HG03025 (cell line): Measurements from ENCODE around the gene POLR2J.
"Not testable (repeated sequence)": the region's sequence is repeated elsewhere in the genome, so short reads cannot be mapped to it uniquely, and the experiment has no call there.

Experiments used
- ATAC-seq: cut with Tn5 transposase; IDR thresholded peaks from one replicate; pipeline ENCODE4 v1.9.1; 2021; ENCODE audit warnings: mild to moderate bottlenecking, moderate library complexity; ENCODE audit not compliant: unreplicated experiment, low FRiP score

Gene POLR2J

DNA sequence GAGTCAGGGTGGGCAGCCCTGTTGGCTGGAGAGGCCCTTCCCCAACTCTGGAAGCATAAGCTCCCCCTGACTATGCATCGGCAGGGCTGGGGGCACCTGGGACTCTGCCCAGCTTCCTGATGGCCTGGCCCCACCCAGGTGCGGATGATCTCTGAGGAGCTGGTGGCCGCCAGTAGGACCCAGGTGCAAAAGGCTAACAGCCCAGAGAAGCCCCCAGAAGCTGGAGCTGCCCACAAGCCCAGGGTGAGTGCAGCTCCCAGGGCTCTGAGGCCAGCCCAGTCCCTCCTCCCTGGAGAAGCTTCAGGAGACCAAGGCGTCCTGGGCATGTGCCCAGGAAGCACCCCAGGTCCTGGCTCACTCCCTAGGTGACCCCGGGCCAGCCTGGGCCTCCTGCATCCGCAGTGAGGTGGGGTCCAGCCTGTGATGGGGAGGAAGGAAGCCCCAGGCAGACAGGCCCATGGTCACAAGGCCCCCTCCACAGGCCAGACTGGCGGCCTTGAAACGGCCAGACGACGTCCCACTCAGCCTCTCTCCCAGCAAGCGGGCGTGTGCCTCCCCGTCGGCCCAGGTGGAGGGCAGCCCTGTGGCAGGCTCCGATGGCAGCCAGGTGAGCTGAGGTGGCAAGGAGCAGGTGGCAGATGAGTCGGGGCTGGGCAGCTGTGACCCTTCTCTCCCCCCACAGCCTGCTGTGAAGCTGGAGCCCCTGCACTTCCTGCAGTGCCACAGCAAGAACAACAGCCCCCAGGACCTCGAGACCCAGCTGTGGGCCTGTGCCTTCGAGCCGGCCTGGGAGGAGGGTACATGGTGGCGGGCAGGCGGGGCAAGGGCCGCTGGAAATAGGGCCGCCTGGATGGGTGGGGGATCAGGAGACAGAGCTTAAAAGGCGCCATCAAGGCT is 10.9 kb downstream of the POLR2J start:
- no peak for ATAC-seq

DNA sequence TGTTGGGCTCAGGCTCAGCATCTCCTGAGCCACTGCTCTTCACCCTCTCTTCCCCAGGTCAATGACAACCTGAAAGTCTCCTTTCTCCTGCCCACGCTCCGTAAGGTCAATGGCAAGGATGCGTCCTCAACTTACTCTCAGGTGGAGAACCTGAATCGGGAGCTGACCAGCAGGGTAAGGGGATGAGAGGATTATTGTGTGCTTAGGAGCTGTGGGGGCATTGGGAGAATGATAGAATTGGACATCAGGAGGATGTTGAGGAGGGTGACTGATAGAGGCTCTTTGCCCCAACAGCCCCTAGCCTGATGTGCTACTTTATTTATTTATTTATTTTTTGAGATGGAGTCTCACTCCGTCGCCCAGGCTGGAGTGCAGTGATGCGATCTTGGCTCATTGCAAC is 12.6 kb downstream of the POLR2J start:
- ATAC-seq, result no peak

DNA sequence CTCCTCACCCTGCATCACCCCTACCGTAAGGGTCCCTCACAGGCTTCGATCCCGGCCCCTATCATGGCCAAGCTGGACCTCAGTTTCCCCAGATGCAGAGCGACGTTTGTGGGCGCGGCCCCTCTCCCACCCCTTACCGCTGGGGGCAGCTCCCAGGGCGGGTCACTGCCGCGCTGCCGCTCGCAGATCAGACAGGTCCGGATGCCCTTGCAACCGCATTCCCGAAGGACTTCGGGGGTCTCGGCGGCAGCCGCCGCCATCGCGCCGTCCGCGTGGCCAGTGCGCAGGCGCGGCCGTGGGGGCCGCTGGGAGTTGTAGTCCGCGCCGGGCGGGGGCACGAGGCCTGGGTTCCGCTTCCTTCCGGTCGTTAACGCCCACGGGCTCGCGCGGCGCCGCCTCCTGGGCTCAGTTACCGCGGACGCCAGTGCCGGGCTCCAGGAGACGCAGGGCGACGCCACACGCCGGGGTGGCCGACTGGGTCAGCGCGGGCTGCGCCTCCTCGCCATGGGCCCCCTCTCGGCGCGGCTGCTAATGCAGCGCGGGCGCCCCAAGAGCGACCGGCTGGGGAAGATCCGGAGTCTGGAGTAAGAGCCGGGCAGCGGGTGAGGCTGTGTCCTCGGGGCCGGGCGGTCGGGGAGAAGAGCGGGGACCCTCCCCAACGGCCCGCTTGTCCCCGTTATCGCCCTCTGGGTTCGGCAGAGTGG is 14.0 kb downstream of the POLR2J start, which contains the start of the genes ALKBH4 and LRWD1:
ALKBH4 (minus strand) TSS at position 287 of the 704 bp plus-strand sequence; CDS start at position 260, 27 bp downstream.
LRWD1 (plus strand) TSS at position 408 of the 704 bp plus-strand sequence; CDS start at position 505, 97 bp downstream.
- ATAC-seq, result peak; percentile 65

DNA sequence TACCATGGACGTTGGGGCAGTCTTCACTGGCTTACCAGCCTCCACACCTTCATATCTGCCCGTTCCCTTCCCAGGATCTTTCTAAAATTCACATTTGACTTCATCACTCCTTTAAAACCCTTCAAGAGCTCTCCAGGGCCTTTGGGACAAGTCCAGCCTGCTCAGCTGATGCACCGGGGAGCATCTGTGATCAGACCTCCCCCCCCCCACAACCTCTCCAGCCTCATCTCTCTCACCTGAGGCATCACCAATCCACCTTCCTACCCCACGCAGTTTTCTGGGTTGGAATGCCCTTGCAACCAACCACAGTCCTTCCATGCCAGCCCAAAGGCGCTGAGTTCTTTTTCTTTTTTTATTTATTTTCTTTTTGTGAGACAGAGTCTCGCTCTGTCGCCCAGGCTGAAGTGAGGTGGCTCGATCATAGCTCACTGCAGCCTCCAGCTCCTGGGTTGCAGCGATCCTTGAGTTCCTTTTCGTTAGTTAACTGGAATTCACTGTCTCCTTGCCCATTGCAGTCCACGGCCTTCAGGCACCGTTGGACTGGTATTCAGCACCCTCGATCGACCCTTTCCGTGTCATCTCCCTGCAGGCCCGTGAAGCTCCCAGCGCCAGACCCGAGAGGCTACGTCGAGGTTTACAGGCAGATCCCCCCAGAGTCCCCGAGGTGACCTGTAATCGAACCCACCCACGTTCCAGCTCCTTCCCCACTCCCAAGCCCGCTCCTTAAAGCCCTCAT is 14.7 kb downstream of the POLR2J start:
- peak; percentile 1 for ATAC-seq

DNA sequence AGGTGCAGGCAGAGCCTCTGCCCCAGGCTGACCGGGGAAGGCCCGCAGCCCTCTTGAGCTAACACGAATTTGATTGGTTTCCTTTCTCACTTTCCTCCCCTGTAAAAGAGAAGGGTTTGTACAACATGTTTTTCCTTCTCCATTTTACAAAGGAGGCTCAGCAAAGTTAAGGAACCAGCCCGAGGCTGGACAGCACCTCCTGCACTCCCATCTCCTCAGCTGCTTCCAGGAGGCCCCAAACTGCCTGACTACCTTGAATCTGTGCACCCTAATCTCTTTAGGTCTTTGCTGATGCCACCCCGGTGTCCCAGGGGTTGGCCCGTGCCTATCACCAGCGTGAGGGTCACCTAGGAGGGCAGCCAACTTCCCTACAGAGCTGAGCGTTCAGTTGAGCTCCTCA is 18.3 kb downstream of the POLR2J start:
- no peak for ATAC-seq

DNA sequence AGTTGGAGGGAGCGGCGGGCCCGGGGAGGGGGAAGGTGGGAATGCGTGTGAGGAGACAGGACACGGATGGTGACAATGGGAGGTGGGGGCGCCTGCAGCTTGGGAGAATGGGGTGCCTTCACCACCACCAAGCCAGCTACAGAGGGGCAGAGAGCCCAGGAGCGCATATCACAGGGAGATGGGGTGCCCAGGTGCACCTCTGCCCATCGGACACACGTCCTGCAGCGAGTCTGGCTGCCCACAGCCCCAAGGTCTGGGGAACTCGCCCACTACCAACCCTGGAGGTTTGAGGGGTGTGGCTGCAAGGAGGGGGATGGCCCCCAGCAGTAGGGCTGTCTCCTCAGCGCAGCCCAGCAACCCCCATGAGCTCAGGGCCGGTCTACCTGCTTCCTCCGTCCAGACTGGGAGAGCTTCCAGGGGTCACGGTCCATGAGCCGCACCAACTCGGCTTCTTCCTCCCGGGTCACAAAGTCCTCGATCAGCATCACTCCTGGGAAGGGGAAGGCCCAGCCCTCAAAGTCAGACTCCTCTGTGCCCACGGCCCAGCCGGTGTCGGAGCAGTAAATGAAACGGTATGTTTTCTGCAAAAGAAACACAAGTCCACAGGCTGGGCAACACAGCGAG is 19.4 kb downstream of the POLR2J start:
- no peak for ATAC-seq

DNA sequence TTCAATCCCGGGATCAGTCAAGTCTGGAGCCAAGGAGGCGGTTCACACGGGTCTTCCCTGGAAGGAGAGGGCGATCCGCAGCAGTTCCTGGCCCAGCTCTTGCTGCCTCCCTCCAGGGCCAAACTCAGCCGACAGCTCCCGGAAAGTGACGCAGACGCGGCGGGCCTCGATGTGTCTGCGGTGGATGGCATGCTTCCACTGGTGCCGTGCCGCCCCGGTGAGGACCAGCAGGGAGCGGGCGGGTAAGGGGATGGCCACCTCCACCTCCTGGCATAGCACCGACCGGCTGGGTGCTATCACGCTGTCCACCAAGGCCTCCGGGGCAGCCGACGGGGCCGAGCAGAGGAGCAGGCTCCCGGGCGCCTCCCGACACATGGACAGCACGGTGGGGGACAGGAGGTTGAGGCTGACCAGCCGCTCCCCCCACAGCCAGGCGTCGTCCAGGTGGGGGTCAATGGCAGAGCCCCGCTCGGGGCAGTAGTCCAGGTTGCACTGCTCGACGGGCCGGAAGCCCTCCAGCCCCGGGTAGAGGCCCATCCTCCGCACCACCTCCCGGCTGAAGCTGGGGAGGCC is 21.3 kb downstream of the POLR2J start:
- ATAC-seq, result no peak

DNA sequence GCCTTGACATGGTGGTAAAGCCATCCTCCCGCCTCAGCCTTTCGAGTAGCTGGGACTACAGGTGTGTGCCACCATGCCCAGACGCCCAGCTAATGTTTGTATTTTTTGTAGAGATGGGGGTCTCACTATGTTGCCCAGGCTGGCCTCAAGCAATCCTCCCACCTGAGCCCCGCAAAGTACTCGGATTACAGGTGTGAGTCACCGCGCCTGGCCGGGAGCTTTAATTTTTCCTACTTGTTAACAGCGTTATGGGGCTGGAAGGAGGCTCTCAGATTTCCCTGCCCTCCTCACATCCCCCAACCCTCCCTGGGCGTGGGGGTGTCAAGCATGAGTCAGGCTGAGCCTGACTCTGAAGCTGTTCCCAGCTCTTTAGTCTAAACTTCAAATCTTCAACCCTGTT is 22.4 kb downstream of the POLR2J start:
- ATAC-seq, result no peak

DNA sequence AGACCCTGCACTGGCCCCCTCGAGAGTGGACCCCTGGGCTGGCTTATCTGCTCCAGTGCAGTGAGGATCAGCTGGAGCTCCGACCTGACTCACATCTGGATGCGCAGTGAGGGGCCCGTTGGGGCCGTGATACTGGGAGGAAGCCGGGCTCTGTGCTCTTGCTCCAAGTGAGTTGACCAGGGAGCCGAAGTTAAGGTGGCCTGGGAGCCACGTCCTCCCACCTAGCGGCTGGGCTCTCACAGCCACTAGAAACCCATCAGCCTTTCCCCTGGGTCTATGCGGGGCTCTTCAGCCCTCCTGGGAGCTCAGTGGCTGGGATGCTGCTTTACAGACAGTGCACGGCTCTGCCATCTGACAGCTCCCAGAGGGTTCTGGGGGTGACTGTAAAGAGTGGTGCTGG is 23.1 kb downstream of the POLR2J start:
- ATAC-seq, result no peak

DNA sequence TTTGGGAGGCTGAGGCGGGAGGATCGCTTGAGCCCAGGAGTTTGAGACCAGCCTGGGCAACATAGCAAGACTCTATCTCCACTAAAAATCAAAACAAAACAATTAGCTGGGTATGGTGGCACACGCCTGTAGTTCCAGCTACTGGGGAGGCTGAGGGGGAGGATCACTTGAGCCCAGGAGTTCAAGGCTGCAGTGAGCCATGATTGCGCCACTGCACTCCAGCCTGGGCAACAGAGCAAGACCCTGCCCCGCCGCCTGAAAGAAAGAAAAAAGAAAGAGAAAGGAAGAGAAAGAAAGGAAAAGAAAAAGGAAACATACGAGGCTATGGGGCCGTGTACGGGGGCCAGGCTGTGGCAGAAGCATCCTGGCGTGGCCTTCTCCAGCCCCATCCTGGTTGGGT is 23.8 kb downstream of the POLR2J start:
- not testable (repeated sequence) for ATAC-seq

DNA sequence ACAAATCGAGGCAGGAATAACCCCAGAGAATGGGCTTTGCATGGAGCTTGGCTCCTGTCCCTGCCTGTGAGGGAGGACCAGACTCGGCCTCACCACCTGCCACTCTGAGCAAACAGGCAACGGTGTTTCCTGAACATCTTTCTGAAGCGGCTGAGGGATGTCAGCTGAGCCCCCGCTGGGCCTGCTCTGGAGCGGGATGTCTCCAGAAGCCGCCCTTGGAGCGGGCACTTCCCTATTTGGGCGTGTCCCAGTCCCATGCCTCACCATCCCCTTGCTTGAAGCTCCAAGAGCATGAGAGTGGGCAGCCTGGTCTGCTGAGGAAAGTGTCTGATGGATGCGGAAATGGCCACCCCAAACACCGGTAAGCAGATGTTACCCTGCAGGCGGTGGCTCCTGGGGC is 24.3 kb downstream of the POLR2J start:
- ATAC-seq, result no peak

DNA sequence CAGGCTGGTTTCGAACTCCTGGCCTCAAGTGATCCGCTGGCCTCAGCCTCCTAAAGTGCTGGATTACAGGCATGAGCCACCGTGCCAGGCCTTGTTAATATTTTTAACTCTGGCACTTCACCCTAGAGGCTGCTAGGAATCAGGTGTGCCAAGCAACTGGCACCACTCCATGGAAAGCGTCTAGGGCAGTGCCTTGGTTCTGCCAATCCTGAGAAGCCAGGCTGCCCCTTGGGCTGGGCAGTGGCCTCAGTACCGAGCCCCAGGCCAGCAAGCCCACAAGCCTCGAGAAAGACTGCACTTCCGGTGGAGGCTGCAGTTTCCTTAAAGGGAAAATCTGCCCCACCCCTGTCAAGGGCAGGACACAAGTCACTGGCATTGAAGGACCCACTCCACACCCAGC is 25.4 kb downstream of the POLR2J start:
- no peak for ATAC-seq

DNA sequence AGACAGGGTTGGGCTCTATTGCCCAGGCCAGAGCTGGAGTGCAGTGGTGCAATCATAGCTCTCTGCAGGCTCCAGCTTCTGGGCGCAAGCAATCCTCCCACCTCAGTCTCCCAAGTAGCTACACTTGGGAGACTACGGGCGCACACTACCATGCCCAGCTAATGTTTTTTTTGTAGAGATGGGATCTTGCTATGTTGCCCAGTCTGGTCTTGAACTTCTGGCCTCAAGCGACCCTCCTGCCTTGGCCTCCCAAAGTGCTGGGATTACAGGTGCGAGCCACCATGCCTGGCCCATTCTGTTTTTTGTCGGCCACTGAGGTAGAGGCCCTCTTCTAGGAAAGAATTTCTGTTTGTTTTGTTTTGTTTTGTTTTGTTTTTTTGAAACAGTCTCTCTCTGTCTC is 26.3 kb downstream of the POLR2J start:
- ATAC-seq, result no peak

DNA sequence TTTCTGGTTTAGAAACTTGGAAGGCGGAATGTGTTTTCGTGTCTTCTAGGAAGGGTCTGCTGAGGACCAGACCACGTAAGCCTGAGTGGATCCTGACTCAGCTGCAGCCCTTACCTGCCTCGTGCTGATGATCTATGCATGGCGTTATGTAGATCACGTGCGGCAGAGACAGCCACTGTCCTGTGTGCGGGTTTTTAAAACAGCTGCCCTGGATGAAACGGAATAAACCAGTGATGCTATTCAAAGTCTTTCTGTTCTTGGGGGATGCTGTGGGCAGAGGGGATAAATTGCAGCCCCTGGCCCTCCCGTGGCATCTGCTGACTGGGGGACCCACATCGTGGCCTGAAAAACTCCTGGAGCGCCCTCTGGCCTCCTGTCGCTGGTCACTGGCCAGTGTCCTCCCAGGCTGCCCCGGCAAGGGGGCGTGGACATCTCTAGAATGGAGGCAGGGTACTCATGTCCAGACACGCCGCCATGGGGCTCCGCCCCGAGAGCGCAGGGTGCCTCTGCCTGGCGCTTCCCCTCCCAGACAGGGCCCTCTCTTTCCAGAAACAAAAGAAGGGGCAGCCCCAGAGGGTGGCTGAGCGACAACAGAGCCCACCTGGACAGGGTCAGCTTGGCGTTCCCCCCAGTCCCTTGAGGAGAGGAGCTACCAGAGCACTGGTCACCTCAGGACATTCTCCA is 27.2 kb downstream of the POLR2J start:
- no peak for ATAC-seq

DNA sequence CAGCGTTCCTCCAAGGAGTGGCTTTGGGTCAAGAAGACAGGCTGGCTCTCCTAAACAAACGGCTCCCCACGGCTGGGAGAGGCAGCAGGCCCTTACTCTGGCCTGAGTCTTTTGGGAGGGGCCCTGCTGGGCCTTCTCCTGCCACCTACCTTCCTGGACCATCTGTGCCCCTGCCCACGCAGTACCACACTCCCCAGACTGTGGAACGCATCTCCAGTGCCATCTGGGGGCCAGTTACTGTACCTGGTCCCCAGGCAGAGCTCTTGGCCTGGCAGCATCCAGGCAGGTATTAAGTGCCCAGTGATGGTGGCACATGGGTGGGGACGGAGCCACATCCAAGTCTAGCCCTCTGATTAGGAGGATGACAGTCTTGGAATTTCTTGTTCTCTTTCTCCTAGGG is 28.5 kb downstream of the POLR2J start:
- no peak for ATAC-seq

DNA sequence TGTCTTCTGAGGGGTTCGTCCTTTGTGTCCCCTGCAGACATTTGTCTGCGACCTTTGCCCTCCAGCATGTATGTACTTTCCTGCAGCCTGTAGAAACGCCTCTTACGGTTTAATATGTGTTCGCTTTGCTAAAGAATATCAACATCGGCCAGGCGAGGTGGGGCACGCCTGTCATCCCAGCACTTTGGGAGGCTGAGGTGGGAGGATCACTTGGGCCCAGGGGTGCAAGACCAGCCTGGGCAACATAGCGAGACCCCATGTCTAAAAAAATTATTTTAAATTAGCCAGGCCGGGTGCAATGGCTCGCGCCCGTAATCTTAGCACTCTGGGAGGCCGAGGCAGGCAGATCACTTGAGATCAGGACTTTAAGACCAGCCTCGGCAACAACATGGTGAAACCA is 29.6 kb downstream of the POLR2J start:
- no peak for ATAC-seq

DNA sequence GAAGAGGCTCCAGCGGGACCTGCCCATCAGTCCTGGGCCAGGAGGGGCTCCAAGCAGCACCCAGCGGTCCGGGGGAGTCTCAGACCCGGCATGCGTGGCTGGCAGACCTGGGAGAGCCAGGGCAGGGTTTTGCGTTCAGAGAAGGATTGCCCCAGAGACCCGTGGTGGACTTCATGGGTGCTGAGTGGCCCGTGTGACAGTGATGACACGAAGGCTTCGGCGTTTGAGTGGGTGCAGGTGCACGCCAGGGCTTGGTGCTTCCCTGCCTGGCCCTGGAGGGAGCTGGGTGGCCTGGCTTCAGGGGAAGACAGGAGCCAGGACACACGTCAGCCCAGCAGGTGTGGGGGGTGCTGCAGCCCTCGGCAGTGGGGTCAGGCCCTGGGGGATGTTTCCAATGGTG is 31.4 kb downstream of the POLR2J start:
- ATAC-seq, result no peak

DNA sequence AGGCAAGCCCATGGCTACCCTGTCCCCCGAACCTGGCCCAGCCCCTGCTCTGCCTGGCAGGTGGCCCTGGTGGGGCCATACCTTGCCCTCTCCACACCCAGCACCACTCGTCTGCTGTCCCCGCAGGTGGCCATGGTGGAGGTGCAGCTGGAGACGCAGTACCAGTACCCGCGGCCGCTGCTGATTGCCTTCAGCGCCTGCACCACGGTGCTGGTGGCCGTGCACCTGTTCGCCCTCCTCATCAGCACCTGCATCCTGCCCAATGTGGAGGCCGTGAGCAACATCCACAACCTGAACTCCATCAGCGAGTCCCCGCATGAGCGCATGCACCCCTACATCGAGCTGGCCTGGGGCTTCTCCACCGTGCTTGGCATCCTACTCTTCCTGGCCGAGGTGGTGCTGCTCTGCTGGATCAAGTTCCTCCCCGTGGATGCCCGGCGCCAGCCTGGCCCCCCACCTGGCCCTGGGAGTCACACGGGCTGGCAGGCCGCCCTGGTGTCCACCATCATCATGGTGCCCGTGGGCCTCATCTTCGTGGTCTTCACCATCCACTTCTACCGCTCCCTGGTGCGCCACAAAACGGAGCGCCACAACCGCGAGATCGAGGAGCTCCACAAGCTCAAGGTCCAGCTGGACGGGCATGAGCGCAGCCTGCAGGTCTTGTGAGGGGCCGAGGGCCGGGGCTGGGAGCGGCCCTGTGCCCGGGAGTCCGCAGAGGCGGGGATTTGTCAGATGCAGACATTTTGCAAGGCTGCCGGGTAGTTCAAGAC is 32.1 kb downstream of the POLR2J start:
- ATAC-seq, result no peak

DNA sequence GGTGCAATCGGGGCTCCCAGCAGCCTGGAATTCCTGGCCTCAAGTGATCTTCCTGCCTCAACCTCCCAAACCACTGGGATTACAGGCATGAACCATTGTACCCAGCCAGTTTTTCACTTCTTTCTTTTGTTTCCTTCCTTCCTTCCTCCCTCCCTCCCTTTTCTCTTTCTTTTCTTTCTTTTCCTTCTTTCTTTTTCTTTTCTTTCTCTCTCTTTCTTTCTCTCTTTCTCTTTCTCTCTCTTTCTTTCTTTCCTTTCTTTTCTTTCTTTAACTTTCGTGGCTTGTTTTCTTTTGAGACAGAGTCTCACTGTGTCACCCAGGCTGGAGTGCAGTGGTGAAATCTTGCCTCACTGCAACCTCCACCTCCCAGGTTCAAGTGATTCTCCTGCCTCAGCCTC is 33.0 kb downstream of the POLR2J start:
- ATAC-seq, result no peak
